K562 (cell line): Measurements from ENCODE around the gene UBL5.

Source experiments
- POLR2AphosphoS2 ChIP-seq: IDR thresholded peaks from 2 replicates; pipeline ENCODE4 v1.6.1; 2012; ENCODE audit warnings: low read length, improper control_type of control experiment
- SPI1 ChIP-seq: IDR thresholded peaks from 2 replicates; pipeline ENCODE4 v1.6.1; 2011; ENCODE audit warnings: low read depth, low read length, control low read depth, borderline replicate concordance
- ZBTB40 ChIP-seq, 2 experiments: fragments of 450-650 bp in 1 of 2; sonication (generic) in 1 of 2; formaldehyde crosslinking in 1 of 2; IDR thresholded peaks; 2 replicates each; pipeline versions ENCODE4 v1.7.1 to v1.9.0; 2016 to 2022; ENCODE audit warnings: inconsistent platforms in 1 of 2, mild to moderate bottlenecking in 1 of 2, missing genetic modification reagents in 1 of 2

GRCh38 chr19:9848060-9848459 is 20.3 kb downstream of the UBL5 start:
- TF ChIP-seq SPI1 (no peak), ZBTB40 (IDR thresholded peaks at IDR 0.05) (no peak), ZBTB40 (CRISPR knock-in tag; IDR thresholded peaks at IDR 0.05) (no peak), POLR2AphosphoS2 (no peak)
